LHCN-M2 (cell line): ENCODE results near the gene PLPP3. TPM values are rescaled to one million over a fixed set of nuclear protein-coding genes. Genes with fewer than 3 reads are reported as not detected.
"Not testable (repeated sequence)": the region's sequence is repeated elsewhere in the genome, so short reads cannot be mapped to it uniquely, and the experiment has no call there.

Source experiments
- DNase-seq: peaks from one replicate; pipeline ENCODE4 v3.0.0-alpha.2; 2012; ENCODE audit warnings: low read depth
- polyA plus RNA-seq: library from polyadenylated mRNA; unstranded; fragments of >200 nt; gene quantifications from one replicate; pipeline ENCODE4 v1.2.1, GENCODE V29; 2012; ENCODE audit warnings: missing spikeins
- total RNA-seq: library from RNA; depleted of rRNA; stranded (reverse); fragments of >200 nt; gene quantifications from 2 replicates; pipeline ENCODE4 v1.2.3, GENCODE V29; 2014; rRNA removed

The PLPP3 gene
- total RNA-seq, result 49.5 and 50.3 TPM in 2 replicates
- polyA plus RNA-seq, result 27.1 TPM

- peak; percentile 87 for DNase-seq
Measured at GRCh38 chr1:56578963-56579875, at the start of gene PLPP3. TSS of gene PLPP3 (minus strand) at chr1:56579563. CDS start at chr1:56579016, 547 bp downstream.

- peak; percentile 12 for DNase-seq
Measured at GRCh38 chr1:56627636-56628039, 48.3 kb upstream of the PLPP3 start.

DNA sequence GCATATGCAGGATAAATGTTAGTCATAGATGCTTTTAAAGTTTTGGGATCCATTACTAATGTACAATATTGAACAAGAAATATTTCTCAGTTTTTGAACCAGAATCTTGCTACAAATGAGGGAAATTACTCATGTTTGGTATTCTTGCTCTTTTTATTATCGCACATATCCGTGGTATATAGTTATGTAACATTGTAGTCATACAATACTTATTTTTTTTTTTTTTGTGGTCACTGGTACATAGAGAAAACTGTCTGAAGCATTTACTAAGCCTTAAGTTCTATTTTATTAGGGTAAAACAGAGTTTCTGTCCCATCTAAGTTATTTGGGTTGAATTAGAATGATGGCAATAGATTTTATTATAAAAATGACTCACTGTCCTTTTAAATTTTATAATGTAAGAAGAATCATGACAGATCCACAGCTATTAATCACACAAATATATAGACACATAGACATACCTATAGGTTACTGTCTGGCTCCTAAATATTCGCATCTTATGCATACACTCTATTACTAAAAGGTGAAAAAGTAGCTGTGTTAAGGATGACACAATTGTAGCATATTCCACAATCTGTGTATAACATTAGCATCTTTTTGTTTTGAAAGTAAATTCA lies 47.8 kb upstream of the PLPP3 start:
- DNase-seq, result peak; percentile 22

DNA sequence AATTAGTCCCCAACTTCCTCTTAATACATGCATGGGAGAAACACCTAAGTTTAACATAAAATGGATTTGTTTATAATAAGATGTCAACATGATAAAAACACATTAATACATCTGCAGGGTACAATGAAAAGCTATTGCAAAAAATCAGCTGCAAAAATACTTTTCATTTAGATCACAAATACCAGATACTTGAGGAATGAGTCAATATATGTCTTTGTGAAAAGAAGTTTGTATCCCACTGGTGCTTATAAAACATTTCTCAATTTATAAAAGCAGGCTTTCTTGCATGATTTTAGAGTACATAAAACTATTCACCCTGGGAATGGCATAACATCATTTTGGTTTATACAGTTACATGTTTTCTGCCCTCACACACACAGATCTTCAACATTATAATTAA lies 47.2 kb upstream of the PLPP3 start:
- peak; percentile 32 for DNase-seq

DNA sequence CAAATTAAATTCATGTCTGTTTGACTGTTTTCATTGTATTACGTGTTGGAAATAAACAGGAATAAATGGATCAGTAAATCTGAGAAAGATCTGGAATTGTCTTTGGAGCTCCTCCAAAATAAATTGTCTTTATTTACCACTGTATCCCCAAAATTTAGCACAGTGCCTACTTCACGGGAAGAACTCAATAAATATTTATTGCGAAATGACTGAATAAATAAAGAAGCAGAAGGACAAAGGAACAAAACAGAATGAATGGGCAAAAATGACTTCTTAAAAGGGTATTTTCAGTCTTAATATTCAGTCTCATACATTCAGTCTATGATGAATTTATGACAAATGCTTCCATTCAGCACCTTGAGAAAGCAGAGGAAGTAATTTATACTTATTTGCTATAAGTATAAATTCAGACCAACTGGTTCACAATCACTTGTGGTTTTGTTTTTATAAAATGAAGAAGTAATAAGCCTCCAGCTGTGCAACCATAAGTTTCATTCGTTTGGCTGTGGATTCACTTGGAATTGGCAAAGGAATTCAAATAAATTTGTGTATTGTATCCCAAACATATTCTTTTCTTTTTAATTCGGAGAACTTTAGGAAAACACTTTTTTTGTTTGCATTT lies 46.6 kb upstream of the PLPP3 start:
- no peak for DNase-seq

DNA sequence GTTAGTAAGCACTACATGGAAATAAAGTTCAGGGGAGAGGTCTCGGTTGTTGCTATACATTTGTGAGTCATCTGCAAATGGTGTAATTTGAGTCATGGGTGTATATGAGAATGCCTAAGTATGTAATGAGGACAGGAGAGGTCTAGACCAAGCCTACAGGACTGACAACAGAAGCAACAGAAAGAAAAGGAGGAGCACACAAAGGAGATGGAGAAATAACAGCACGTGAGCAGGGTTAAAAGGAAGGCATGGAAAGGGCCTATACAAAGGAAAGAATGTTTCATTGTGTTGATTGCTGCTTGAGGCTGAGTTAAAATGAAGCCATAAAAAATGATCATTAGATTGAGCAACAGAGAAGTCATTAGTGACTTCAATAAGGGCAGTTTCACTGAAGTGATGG lies 37.8 kb upstream of the PLPP3 start:
- no peak for DNase-seq

- not testable (repeated sequence) for DNase-seq
Measured at GRCh38 chr1:56610770-56611169, 31.4 kb upstream of the PLPP3 start.

GRCh38 chr1:56610097-56610496 lies 30.7 kb upstream of the PLPP3 start:
- not testable (repeated sequence) for DNase-seq

GRCh38 chr1:56595397-56596191 lies 16.2 kb upstream of the PLPP3 start:
- DNase-seq, result not testable (repeated sequence)

DNA sequence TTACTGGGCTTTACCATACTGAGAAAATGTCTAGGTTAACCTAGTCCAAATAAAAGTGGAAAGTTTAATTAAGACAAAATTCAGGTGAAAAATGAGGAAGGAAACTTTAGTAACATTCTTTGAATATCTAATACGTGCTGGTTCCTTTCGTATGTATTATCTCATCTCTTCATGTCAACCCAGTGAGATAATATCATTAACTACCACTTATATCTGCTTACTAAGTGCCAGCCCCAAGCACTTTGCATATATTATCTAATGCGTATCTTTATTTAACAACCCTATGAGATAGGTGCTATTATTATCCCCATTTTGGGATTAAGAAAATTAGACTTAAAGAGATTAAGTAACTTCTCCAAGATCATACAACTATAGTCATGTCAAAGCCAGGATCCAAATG lies 12.5 kb upstream of the PLPP3 start:
- DNase-seq, result no peak

GRCh38 chr1:56590520-56591011 lies 11.2 kb upstream of the PLPP3 start:
- no peak for DNase-seq

DNA sequence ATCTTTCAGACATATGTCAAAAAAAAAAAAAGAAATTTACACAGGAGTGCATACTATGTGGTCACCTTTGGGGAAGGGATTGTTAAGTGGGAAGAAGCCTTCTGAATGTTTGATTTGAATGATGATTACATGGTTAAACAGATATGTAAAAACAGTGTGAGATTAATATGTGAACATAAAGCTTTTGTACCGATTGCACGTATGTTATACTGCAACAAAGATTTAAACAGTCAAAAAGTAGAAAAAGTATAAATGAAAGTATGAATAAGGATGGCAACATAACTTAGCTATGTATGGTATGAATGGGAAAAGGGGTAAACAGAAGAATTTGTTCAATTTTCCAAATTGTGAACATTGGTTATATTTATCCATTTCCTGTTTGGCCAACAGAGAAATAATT lies 10.0 kb upstream of the PLPP3 start:
- no peak for DNase-seq

- peak; percentile 24 for DNase-seq
Measured at GRCh38 chr1:56586502-56586901, 7.1 kb upstream of the PLPP3 start.

DNA sequence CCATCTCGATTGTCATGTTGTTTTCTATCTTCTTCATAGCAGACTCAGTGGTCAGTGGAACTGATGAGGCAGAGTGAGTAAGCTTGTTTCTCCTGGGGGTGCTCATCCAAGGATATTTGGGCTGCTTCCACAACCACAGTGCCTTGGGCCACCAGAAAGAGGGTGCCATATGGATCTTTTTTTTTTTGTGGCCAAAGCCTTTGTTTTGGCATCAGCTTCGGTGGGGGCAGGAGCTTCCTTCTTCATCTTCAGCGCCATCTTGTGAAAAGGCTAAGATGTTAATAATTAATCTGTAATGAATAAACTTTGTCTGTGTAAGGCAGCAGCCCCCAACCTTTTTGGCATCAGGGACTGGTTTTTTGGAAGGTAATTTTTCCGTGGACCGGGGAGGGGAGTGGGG lies 6.6 kb upstream of the PLPP3 start:
- DNase-seq, result peak; percentile 23

- peak; percentile 64 for DNase-seq
Measured at GRCh38 chr1:56584910-56585528, 5.7 kb upstream of the PLPP3 start.

DNA sequence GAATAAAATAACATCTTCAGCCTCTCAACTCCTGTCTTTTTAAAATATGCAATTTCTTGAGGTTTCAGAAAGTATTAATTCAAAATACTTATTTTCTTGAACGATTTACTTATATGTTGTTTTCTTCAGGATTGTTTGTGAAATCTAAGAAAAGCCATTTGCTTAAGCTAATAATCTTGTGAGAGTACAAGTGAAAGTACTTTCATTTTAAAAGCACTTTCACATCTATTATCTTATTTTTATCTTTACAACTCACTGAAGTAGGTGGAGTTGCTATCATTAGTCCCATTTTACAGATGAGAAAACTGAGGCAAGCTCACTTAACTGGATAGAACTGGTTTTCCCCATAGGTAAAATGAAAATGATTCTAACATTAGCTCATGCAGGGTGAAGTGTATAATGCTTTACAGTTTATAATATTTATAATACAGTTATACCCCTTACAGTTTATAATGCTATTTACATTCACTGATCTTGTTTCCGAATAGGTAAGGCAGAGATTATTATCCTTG lies 4.7 kb upstream of the PLPP3 start:
- DNase-seq, result no peak

DNA sequence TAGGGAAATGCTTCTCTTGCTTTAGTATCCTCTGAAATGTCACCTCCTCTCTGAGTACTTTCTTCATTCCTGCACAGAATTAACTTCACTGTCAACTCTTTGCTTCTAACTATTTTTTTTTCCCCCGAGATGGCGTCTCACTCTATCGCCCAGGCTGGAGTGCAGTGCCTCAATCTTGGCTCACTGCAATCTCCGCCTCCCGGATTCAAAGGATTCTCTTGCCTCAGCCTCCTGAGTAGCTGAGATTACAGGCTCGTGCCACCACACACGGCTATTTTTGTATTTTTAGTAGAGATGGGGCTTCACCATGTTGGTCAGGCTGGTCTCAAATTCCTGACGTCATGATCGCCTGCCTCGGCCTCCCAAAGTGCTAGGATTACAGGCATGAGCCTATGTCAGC lies 1.4 kb upstream of the PLPP3 start:
- no peak for DNase-seq

- peak; percentile 49 for DNase-seq
Measured at GRCh38 chr1:56578138-56578962, 1.0 kb downstream of the PLPP3 start.

DNA sequence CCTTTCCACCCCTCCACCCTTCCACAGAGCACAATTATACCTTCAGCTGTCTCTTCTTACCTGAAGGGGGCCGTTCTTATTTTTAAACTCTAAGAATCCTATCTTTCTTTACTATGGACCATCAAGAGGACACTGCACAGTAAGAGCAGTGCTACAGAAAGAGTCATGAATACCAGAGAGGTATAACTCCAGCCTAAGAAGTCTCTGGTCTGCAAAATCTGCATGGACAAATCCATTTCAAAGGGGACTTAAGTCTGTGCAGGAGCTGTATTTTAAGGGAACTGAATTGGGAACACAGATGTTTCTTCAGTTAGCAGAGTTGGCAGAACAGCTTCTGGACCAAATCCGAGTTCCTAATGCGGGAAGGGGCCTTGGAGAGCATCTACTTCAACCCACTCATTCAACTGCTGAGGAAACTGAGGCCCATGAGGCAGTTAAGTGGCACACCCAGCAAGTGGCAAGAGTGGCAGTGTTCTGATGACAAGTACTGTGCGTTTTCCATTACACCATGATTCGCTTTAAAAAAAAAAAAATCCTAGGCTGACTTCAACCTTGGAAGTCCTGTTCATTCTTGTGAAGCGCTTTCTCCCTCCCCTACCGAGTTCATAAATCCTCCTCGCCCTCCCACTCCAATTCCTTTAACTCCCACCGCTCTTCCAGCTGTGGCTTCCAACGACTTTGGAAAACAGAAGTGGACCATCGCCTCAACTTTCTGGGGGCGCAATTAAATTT lies 1.8 kb downstream of the PLPP3 start:
- DNase-seq, result no peak
